ENCODE measurements around the gene DUS3L. TPM values are rescaled to one million over a fixed set of nuclear protein-coding genes. Genes with fewer than 3 reads are reported as not detected.

The DUS3L gene
- total and polyA plus RNA-seq, 5 experiments from 2014 or later = 26.3 to 116 (median 43.2) TPM

- POLR2A ChIA-PET = interaction anchor here (0.5 to 3.2 kb wide), 26 partner anchors 10 to 598 kb away, joined by 3 to 71 read pairs (median 6); partner anchors contain the start of genes CATSPERD, DUS3L, FUT6 and LONP1
- H3K4me3 Mint-ChIP-seq = peak overlapping the region; percentile 93 to 100 (median 97)
These were observed 37.1 kb upstream of the DUS3L start for GRCh38 chr19:5827891-5828660.

GRCh38 chr19:5827342-5827890 lies 36.5 kb upstream of the DUS3L start:
- H3K4me3 Mint-ChIP-seq = peak overlapping the region; percentile 71 to 98 (median 90)
- no peaks in the 10 kb centered on the region for H3K27me3 Mint-ChIP-seq
- peak overlapping the region; percentile 73 to 100 (median 96) for H3K27ac Mint-ChIP-seq
- DNase-seq (no peak), ATAC-seq (no peak)
- H3K9me3 Mint-ChIP-seq = no peaks in the 10 kb centered on the region
- H3K4me1 Mint-ChIP-seq = peaks cover 10 to 22% (median 19%) of the 10 kb centered on the region in 4 donors
- no peaks in the 10 kb centered on the region for H3K36me3 Mint-ChIP-seq
- POLR2A ChIA-PET = interaction anchor here (0.5 to 3.2 kb wide), 24 partner anchors 11 to 599 kb away, joined by 3 to 71 read pairs (median 6); partner anchors contain the start of genes CATSPERD, DUS3L, FUT6 and LONP1

More at GRCh38 chr19:5827891-5828660, 37.1 kb upstream of the DUS3L start:
- peak; percentile 87 to 97 (median 94) for DNase-seq
- Mint-ChIP-seq H3K4me1 (peaks cover 10 to 22% (median 19%) of the 10 kb centered on the region in 4 donors), H3K9me3 (no peaks in the 10 kb centered on the region), H3K27me3 (no peaks in the 10 kb centered on the region), H3K27ac (peak overlapping the region; percentile 94 to 100 (median 98)), H3K36me3 (no peaks in the 10 kb centered on the region)
- ATAC-seq = peak; percentile 81 to 84

GRCh38 chr19:5826531-5827341 lies 35.8 kb upstream of the DUS3L start:
- Mint-ChIP-seq H3K4me1 (peaks cover 10 to 22% (median 19%) of the 10 kb centered on the region in 4 donors), H3K27ac (peak overlapping the region; percentile 73 to 99 (median 94)), H3K27me3 (no peaks in the 10 kb centered on the region), H3K9me3 (no peaks in the 10 kb centered on the region), H3K4me3 (peak overlapping the region; percentile 71 to 98 (median 90)), H3K36me3 (no peaks in the 10 kb centered on the region)
- ATAC-seq (peak in 1 of 2 donors; percentile 7), DNase-seq (peak in 7 of 10 donors; percentile 33 to 60 (median 42))
- POLR2A ChIA-PET = interaction anchor here (0.6 to 3.2 kb wide), 9 partner anchors 20 to 196 kb away, joined by 3 to 71 read pairs (median 8); partner anchors contain the start of genes NDUFA11, NRTN, RANBP3 and RPL36

DNA sequence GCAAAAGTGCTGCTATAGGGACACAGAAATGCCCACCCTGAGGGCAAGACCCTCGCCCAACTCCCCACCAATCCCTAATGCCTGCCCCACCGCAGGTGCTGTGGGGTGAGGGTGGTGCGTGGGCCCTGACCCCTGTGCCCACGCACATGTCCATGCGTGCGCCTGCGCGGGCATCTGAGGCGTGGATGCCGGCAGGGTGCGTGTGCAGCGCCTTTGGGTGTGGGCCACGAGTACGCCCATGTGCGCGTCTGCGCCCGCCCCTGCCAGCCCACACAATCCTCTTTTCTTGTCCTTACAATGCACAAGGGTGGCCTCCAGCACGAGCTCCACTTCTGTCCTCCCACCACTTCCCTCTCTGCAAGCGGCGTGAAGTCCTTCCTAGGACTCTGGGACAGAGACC lies 34.2 kb upstream of the DUS3L start:
- POLR2A ChIA-PET = interaction anchor here (1.2 kb wide), 1 partner anchor 21 kb away, joined by 4 read pairs; no protein-coding TSS in a partner anchor
- no peak overlapping the region for H3K4me3 Mint-ChIP-seq

GRCh38 chr19:5824751-5825150 lies 33.8 kb upstream of the DUS3L start:
- H3K36me3 Mint-ChIP-seq = no peaks in the 10 kb centered on the region
- peak overlapping the region in 2 of 10 donors; percentile 59 to 62 for H3K27ac Mint-ChIP-seq
- no peaks in the 10 kb centered on the region for H3K9me3 Mint-ChIP-seq
- H3K27me3 Mint-ChIP-seq = peaks cover 0 to 3% (median 2%) of the 10 kb centered on the region in 5 donors
- H3K4me1 Mint-ChIP-seq = peaks cover 14 to 22% (median 17%) of the 10 kb centered on the region in 4 donors
- DNase-seq = no peak
- no peak for ATAC-seq
- POLR2A ChIA-PET = interaction anchor here (1.2 kb wide), 1 partner anchor 20 kb away, joined by 4 read pairs; no protein-coding TSS in a partner anchor
- no peak overlapping the region for H3K4me3 Mint-ChIP-seq

More for the DNA sequence above, 34.2 kb upstream of the DUS3L start:
- Mint-ChIP-seq H3K27me3 (peaks cover 0 to 3% (median 2%) of the 10 kb centered on the region in 5 donors), H3K4me1 (peaks cover 13 to 22% (median 18%) of the 10 kb centered on the region in 4 donors), H3K36me3 (no peaks in the 10 kb centered on the region), H3K27ac (peak overlapping the region in 1 of 10 donors; percentile 14), H3K9me3 (no peaks in the 10 kb centered on the region)
- ATAC-seq (no peak), DNase-seq (no peak)

DNA sequence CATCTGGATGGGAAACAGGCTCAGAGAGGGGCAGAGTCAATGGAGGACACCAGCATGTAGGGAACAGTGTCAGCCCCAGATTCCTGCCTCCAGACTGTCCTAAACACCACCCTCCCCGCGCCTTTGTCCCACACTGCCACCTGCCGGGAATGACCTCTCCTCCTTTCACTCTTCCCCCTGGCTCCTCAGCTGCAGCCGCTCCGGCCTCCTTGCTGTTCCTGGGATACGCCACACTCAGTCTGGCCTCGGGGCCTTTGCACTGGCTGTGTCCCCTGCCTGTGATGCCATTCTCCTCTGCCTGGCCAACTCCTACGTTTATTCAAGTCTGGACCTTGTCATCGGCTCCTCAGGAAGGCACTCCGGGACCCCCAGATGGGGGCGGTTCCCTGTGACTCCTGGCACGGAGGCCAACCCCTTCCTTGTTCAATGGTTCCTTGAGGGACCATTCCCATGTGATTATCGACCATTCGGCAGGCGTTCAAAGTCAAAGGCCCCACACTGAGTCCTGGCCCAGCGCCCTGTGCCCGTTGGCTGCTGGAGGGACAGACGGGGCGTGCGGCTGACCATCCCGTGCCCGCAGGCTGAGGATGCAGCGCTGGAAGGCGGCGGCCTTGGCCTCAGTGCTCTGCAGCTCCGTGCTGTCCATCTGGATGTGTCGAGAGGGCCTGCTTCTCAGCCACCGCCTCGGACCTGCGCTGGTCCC lies 32.8 kb upstream of the DUS3L start:
- POLR2A ChIA-PET = interaction anchor here (1.2 kb wide), 1 partner anchor 19 kb away, joined by 4 read pairs; no protein-coding TSS in a partner anchor
- Mint-ChIP-seq H3K4me3 (peak overlapping the region in 1 of 10 donors; percentile 8), H3K36me3 (no peaks in the 10 kb centered on the region), H3K4me1 (peaks cover 14 to 21% (median 17%) of the 10 kb centered on the region in 4 donors), H3K9me3 (no peaks in the 10 kb centered on the region), H3K27ac (peak overlapping the region in 4 of 10 donors; percentile 19 to 71 (median 40)), H3K27me3 (peaks cover 0 to 3% (median 2%) of the 10 kb centered on the region in 5 donors)
- ATAC-seq (no peak), DNase-seq (no peak)

DNA sequence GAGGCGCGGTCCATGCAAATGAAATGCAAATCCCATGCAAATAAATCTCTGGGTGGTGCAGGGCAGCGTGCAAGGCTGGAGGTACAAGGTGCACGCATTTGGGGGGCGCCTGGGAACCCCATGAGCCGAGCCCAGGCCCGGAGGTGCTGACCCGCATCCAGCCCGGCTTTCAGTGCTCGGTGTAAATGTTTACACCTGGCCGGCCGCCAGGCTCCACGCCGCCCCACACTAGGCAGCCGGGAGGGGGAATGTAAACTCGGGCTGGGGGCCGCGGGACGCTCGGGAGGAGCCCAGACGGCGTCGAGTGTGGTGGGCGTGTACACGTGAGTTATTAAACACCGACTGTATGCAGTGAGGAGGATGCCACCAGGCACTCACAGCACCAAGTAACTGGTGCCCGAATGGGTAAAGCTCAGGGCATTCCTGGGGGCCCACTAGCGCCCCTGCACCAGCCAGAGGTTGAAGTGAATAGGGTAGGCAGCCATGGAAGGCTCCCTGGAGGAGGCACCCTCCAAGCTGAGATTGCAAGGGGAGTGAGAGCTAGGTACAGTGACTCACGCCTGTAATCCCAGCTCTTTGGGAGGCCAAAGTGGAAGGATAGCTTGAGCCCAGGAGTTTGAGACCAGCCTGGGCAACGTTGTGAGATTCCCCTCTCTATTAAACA lies 31.4 kb upstream of the DUS3L start:
- Mint-ChIP-seq H3K27ac (no peak overlapping the region), H3K36me3 (no peaks in the 10 kb centered on the region), H3K27me3 (peaks cover 0 to 9% (median 4%) of the 10 kb centered on the region in 5 donors), H3K9me3 (no peaks in the 10 kb centered on the region), H3K4me1 (peaks cover 6 to 13% (median 11%) of the 10 kb centered on the region in 4 donors), H3K4me3 (no peak overlapping the region)
- no peak for DNase-seq
- POLR2A ChIA-PET = interaction anchor here (1.5 kb wide), 1 partner anchor 69 kb away, joined by 3 read pairs; no protein-coding TSS in a partner anchor
- ATAC-seq = no peak

GRCh38 chr19:5821521-5822180 lies 30.7 kb upstream of the DUS3L start:
- Mint-ChIP-seq H3K4me3 (no peak overlapping the region), H3K4me1 (peaks cover 0 to 9% (median 6%) of the 10 kb centered on the region in 4 donors)
- POLR2A ChIA-PET = interaction anchor here (1.5 kb wide), 1 partner anchor 69 kb away, joined by 3 read pairs; no protein-coding TSS in a partner anchor

GRCh38 chr19:5820785-5821184 lies 29.8 kb upstream of the DUS3L start:
- Mint-ChIP-seq H3K36me3 (no peaks in the 10 kb centered on the region), H3K9me3 (no peaks in the 10 kb centered on the region), H3K27ac (no peak overlapping the region), H3K27me3 (peaks cover 0 to 17% (median 7%) of the 10 kb centered on the region in 5 donors), H3K4me3 (no peak overlapping the region), H3K4me1 (peaks cover 0 to 9% (median 0%) of the 10 kb centered on the region in 4 donors)
- POLR2A ChIA-PET = interaction anchor here (0.5 to 0.6 kb wide), 2 partner anchors 49 to 603 kb away, joined by 4 to 5 read pairs; no protein-coding TSS in a partner anchor
- ATAC-seq (no peak), DNase-seq (no peak)

More at GRCh38 chr19:5821521-5822180, 30.7 kb upstream of the DUS3L start:
- no peak for ATAC-seq
- Mint-ChIP-seq H3K27ac (no peak overlapping the region), H3K9me3 (no peaks in the 10 kb centered on the region), H3K36me3 (no peaks in the 10 kb centered on the region), H3K27me3 (peaks cover 0 to 16% (median 6%) of the 10 kb centered on the region in 5 donors)
- no peak for DNase-seq

DNA sequence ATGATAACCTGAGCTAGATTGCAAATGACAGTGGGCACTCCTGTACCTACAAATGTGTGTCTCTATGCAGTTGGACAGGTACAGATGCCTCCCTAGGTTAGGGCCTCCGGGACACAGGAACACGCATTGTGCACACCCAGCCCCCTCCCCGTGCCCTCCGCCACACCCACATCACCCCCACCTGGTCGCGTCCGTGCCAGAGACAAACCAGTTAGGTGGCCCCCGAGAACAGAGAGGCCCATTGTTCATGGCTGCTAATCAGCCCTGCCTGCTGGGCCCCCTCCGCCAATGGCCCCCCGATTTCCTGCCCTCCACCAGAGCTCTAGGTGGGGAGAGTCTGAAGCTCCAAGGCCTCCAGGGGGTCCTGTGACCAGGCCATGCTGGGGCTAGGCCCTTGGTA lies 27.6 kb upstream of the DUS3L start:
- Mint-ChIP-seq H3K27ac (no peak overlapping the region), H3K4me1 (peaks cover 0 to 9% (median 0%) of the 10 kb centered on the region in 4 donors), H3K9me3 (no peaks in the 10 kb centered on the region), H3K36me3 (no peaks in the 10 kb centered on the region), H3K27me3 (peaks cover 0 to 17% (median 7%) of the 10 kb centered on the region in 5 donors), H3K4me3 (no peak overlapping the region)
- ATAC-seq = no peak
- POLR2A ChIA-PET = no interaction called here
- DNase-seq = no peak
